Thyroid gland (tissue), 4 donors: Measurements from ENCODE around the gene PPM1N.

Source experiments
- POLR2A ChIP-seq, 2 donors: fragments of 450-650 bp; IDR thresholded peaks; one replicate each; pipeline ENCODE4 v1.6.1; 2017; ENCODE audit warnings: antibody characterized with exemption in 2 of 2, mild to moderate bottlenecking in 2 of 2, moderate library complexity in 1 of 2
- TF ChIP-seq, protein P1 (sequence below), 6 experiments: fragments of 200-600 bp in 3 of 6; fragments of 450-650 bp in 3 of 6; sonication (generic) in 3 of 6; IDR thresholded peaks; one replicate each; pipeline ENCODE4 v1.5.1; 2016 to 2019; ENCODE audit warnings: antibody characterized with exemption in 6 of 6, mild to moderate bottlenecking in 2 of 6, inconsistent platforms in 1 of 6, moderate library complexity in 1 of 6

DNA sequence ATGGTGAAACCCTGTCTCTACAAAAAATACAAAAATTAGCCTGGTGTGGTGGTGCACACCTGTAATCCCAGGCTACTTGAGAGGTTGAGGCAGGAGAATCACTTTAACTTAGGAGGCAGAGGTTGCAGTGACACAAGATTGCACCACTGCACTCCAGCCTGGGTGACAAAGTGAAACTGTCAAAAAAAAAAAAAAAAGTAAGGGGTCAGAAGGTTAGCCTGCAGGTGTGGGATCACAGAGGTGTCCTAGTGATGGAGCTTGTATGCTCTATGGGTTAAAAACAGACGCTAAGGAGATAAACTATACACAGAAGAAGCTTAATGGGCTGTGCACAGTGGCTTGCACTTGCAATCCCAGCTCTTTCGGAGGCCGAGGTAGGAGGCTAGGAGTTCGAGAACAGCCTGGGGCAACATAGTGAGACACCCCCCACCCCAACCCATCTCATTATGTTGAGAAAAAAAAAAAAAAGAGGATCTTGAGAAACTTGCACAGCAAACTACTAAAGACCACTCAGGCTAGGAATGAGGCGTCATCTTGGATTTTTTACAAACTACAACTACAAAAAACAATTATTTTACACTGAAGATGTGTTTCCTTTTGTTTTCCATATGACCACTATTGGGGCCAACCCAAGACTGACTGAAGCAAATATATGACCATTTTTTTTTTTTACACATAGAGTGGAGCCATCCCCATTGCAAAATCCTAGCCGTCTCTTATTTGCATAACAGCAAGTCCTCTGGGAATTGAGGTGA lies 22.5 kb upstream of the PPM1N start:
- TF ChIP-seq, protein P1, sequence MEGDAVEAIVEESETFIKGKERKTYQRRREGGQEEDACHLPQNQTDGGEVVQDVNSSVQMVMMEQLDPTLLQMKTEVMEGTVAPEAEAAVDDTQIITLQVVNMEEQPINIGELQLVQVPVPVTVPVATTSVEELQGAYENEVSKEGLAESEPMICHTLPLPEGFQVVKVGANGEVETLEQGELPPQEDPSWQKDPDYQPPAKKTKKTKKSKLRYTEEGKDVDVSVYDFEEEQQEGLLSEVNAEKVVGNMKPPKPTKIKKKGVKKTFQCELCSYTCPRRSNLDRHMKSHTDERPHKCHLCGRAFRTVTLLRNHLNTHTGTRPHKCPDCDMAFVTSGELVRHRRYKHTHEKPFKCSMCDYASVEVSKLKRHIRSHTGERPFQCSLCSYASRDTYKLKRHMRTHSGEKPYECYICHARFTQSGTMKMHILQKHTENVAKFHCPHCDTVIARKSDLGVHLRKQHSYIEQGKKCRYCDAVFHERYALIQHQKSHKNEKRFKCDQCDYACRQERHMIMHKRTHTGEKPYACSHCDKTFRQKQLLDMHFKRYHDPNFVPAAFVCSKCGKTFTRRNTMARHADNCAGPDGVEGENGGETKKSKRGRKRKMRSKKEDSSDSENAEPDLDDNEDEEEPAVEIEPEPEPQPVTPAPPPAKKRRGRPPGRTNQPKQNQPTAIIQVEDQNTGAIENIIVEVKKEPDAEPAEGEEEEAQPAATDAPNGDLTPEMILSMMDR (IDR thresholded peaks at IDR 0.05), result no peak
- no peak for TF ChIP-seq POLR2A (IDR thresholded peaks at IDR 0.05)
